ENCODE results near the gene PLEKHG3. TPM values are rescaled to one million over a fixed set of nuclear protein-coding genes. Genes with fewer than 3 reads are reported as not detected.

PLEKHG3 gene
- total RNA-seq, 2 experiments from 2014 or later = 5.5 to 6.6 TPM

DNA sequence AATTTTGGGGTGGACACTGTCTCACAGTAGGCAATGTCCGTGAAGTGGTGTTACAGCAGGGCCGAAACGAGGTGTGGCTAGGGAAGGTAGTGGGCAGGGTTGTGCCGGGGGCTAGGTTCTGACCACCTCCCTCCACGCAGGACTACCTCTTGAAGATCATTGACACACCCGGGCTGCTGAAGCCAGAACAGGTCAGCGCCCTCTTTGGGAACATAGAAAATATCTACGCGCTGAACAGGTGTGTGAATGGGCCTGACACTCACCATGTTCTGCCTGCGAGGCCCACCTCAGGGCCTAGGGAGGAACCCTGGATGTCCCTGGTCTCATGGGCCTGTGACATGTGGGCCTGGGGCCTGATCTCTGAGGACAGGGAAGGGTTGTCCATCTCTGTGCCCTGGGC, 24.6 kb downstream of the PLEKHG3 start:
- no peaks in the 10 kb centered on the region for H3K9me3 Mint-ChIP-seq
- ATAC-seq (ENCODE audit: low read depth) (no peak), DNase-seq (no peak)
- no peak overlapping the region for H3K27ac Mint-ChIP-seq
- no peak overlapping the region for H3K4me3 Mint-ChIP-seq
- H3K27me3 Mint-ChIP-seq = peaks cover 21% of the 10 kb centered on the region
- POLR2A ChIA-PET = no interaction called here
- peaks cover 16% of the 10 kb centered on the region for H3K4me1 Mint-ChIP-seq
- no peaks in the 10 kb centered on the region for H3K36me3 Mint-ChIP-seq

DNA sequence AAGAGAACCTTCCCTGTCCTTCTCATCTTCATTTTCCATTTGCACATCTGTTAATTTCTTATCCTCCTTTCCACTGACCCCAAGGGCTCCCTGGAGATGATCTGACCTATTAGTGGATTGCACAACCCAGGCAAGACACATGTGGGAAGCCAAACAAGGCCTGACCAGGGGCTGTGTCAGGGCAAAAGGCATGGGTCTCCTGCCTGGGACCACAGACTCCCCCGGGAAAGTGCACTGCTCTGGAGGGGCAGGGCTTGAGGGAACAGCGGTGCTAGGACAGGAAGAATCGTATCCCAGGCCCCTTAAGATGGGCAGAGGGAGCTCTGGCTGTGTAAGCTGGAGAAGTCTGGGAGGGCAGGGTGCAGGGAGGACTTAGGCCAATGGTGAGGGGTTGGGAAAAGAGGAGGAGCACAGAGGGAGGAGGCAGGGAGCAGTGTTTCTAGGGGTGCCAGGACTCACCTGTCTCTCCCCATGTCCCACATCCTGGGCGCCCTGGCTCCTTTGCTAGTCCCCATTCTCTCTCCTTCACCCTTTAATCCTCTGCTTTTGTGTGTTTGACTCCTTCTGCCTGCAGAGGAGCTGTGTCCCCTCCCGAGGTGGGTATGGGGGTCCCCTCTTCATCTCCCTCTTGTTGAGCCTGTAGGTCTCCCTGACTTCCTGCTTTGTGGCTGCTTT, 25.3 kb downstream of the PLEKHG3 start:
- no peaks in the 10 kb centered on the region for H3K36me3 Mint-ChIP-seq
- peaks cover 15% of the 10 kb centered on the region for H3K27me3 Mint-ChIP-seq
- H3K9me3 Mint-ChIP-seq = no peaks in the 10 kb centered on the region
- POLR2A ChIA-PET = no interaction called here
- DNase-seq = no peak
- peak overlapping the region; percentile 32 for H3K27ac Mint-ChIP-seq
- H3K4me3 Mint-ChIP-seq = no peak overlapping the region
- ATAC-seq (ENCODE audit: low read depth) = no peak
- H3K4me1 Mint-ChIP-seq = peaks cover 12% of the 10 kb centered on the region

DNA sequence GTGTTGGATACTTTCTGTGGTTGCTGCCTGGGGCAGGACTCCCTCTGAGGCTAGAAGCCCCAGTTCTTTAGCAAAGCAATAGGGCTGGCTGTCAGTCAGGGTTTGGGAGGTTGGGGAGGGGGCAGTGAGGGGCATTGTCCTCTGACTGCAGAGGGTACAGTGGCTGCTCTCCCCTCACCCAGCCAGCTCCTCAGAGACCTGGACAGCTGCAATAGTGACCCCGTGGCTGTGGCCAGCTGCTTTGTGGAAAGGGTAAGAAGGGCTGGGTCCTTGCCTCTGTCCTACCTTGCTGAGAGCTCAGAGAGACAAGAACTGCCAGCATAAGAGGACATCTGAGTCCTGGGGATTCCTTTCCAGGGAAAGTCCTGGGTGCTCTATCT, 25.8 kb downstream of the PLEKHG3 start:
- Mint-ChIP-seq H3K27ac (peak overlapping the region; percentile 32), H3K9me3 (no peaks in the 10 kb centered on the region), H3K36me3 (no peaks in the 10 kb centered on the region), H3K4me1 (peaks cover 11% of the 10 kb centered on the region), H3K4me3 (no peak overlapping the region), H3K27me3 (peaks cover 12% of the 10 kb centered on the region)
- POLR2A ChIA-PET = no interaction called here
- ATAC-seq (ENCODE audit: low read depth) (no peak), DNase-seq (no peak)

DNA sequence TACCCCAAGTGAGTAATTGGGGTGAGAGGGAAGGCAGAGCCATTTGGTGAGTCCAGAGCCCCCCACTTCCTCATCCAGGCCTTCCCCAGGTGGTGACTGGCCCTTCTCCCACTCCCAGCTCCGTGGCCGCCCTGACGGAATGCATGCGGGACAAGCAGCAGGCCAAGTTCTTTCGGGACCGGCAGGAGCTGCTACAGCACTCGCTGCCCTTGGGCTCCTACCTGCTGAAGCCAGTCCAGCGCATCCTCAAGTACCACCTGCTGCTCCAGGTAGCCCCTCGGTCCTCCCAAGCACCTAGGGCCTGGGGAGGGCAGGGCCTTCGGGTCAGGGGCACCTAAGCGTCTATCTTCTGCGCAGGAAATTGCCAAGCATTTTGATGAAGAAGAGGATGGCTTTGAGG, 26.5 kb downstream of the PLEKHG3 start:
- H3K27ac Mint-ChIP-seq = no peak overlapping the region
- DNase-seq = no peak
- H3K9me3 Mint-ChIP-seq = no peaks in the 10 kb centered on the region
- peaks cover 6% of the 10 kb centered on the region for H3K27me3 Mint-ChIP-seq
- POLR2A ChIA-PET = no interaction called here
- no peak overlapping the region for H3K4me3 Mint-ChIP-seq
- ATAC-seq (ENCODE audit: low read depth) = no peak
- peaks cover 12% of the 10 kb centered on the region for H3K4me1 Mint-ChIP-seq
- H3K36me3 Mint-ChIP-seq = no peaks in the 10 kb centered on the region

DNA sequence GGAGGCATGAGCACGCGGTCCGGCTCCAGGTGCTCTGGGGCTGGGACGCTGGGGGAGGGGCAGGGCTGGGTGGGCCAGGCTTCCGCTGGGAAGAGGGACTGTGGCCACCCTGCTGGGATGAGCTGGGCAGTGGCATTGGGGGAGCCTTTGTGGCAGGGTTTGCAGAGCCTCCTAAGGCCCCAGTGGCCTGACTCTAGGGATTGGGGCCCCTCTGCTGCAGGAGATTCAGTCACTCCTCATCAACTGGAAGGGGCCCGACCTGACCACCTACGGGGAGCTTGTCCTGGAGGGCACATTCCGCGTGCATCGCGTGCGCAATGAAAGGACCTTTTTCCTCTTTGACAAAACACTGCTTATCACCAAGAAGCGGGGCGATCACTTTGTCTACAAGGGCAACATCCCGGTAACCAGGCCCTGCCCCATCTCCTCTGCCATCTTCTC, 26.9 kb downstream of the PLEKHG3 start:
- H3K4me3 Mint-ChIP-seq = no peak overlapping the region

DNA sequence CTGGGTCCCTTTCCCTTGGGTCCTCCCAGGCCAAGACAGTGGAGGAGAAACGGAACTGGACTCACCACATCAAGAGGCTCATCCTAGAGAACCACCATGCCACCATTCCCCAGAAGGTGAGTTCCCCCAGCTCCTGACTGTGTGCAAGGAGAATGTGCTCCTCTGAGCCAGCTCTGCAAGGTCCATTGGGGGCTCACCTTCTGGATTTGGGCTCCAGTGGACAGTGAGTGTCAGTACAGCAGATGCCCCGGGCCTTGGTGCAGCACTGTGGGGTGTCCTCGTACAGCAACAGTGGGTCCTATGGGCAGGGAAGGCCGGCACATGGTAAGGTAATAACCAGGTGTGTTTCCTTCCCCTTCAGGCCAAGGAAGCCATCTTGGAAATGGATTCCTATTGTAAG, 27.8 kb downstream of the PLEKHG3 start:
- H3K4me3 Mint-ChIP-seq = no peak overlapping the region
- no peaks in the 10 kb centered on the region for H3K27me3 Mint-ChIP-seq
- no peak overlapping the region for H3K27ac Mint-ChIP-seq
- no peaks in the 10 kb centered on the region for H3K9me3 Mint-ChIP-seq
- DNase-seq = no peak
- peaks cover 12% of the 10 kb centered on the region for H3K4me1 Mint-ChIP-seq
- POLR2A ChIA-PET = no interaction called here
- no peaks in the 10 kb centered on the region for H3K36me3 Mint-ChIP-seq
- ATAC-seq (ENCODE audit: low read depth) = no peak

More for the DNA sequence above, 26.9 kb downstream of the PLEKHG3 start:
- Mint-ChIP-seq H3K36me3 (no peaks in the 10 kb centered on the region), H3K4me1 (peaks cover 12% of the 10 kb centered on the region), H3K27me3 (peaks cover under 1% of the 10 kb centered on the region), H3K27ac (no peak overlapping the region), H3K9me3 (no peaks in the 10 kb centered on the region)
- DNase-seq = no peak
- ATAC-seq (ENCODE audit: low read depth) = no peak
- POLR2A ChIA-PET = no interaction called here

DNA sequence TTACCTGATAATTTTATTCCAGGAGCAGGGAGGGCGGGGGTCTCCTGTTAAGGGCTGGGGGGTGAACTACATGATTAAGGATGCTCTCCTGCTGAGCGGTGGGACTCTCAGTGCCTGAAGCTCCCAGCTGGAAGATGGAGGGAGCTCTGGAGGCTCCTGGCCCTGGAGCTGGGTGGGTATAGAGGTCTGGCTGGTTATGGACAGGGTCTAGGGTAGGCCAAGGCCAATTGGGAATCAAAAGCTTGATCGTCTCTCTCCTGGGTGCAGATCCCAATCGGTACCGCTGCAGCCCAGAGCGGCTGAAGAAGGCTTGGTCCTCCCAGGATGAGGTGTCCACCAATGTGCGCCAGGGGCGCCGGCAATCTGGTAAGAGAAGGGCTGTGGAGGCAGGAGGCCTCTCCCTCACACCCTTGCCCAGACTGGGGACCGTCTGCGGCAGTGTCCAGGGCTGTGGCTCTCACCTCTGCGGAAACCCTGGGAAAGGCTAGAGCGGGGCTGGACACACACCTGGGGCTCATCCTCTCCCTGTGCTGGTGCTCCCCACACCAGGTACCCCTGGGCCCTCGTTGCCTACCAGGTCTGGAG, 28.4 kb downstream of the PLEKHG3 start:
- no peaks in the 10 kb centered on the region for H3K9me3 Mint-ChIP-seq

DNA sequence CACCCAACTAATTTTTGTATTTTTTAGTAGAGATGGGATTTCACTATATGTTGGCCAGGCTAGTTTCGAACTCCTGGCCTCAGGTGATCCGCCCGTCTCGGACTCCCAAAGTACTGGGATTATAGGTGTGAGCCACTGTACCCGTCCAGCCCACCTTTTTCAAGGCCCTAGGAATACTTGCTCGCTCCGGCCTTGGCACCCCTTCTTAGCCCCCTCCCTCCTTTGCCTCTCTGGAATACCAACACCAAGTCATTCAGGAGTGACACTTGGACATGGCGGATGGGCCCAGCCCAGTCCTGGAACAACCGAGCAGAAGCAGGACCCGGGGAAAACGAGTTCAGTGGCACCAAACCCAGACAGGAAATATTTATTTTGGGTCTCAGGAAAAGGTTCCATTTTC, 29.1 kb downstream of the PLEKHG3 start:
- Mint-ChIP-seq H3K27ac (no peak overlapping the region), H3K4me1 (peaks cover 12% of the 10 kb centered on the region), H3K9me3 (no peaks in the 10 kb centered on the region), H3K4me3 (no peak overlapping the region), H3K36me3 (no peaks in the 10 kb centered on the region), H3K27me3 (no peaks in the 10 kb centered on the region)
- POLR2A ChIA-PET = no interaction called here
- no peak for ATAC-seq (ENCODE audit: low read depth)
- no peak for DNase-seq

More for the DNA sequence above, 28.4 kb downstream of the PLEKHG3 start:
- H3K27ac Mint-ChIP-seq = no peak overlapping the region
- peaks cover 12% of the 10 kb centered on the region for H3K4me1 Mint-ChIP-seq
- DNase-seq (no peak), ATAC-seq (ENCODE audit: low read depth) (no peak)
- POLR2A ChIA-PET = no interaction called here
- H3K27me3 Mint-ChIP-seq = no peaks in the 10 kb centered on the region
- no peak overlapping the region for H3K4me3 Mint-ChIP-seq
- H3K36me3 Mint-ChIP-seq = no peaks in the 10 kb centered on the region

DNA sequence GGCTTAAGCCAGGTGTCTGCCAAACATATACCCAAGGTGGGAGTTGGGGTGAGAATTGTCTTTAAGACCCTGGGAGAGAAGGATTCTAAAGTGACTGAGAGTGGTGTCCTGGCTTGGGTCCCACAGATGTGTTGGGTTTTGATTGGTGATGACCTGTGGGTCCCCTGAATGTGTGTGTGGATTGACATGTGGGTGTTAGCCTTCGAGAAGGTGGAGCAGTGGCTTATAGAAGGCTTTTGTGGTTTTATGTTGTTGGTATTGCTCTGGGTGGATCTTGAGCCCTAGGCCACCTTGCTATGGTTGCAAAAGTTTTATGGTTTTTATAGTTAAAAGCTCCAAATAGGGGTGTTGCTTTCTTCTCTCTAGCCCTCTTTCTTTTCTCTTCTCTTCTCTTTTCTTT, 29.7 kb downstream of the PLEKHG3 start:
- H3K4me1 Mint-ChIP-seq = peaks cover 12% of the 10 kb centered on the region
- no peak overlapping the region for H3K4me3 Mint-ChIP-seq
- H3K27ac Mint-ChIP-seq = no peak overlapping the region
- H3K27me3 Mint-ChIP-seq = no peaks in the 10 kb centered on the region
- no peak for ATAC-seq (ENCODE audit: low read depth)
- no peak for DNase-seq
- H3K9me3 Mint-ChIP-seq = no peaks in the 10 kb centered on the region
- H3K36me3 Mint-ChIP-seq = no peaks in the 10 kb centered on the region
- POLR2A ChIA-PET = no interaction called here

DNA sequence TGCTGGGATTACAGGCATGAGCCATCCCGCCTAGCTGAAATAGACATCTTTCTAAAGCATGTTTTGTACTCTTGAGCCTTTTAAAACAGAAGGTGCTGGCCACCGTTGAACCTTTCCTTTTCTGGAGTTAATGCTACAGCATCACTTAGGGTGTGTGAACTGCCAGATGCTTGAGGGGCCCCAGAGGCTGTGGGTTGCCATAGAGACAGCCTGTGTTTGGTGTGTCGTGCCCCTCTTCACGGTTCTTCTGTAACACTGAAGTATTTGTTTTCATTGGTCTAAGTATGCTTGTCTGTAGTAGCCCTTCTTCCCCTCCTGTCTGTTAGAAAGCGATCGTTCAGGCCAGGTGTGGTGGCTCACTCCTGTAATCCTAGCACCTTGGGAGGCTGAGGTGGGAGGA, 30.8 kb downstream of the PLEKHG3 start:
- DNase-seq (no peak), ATAC-seq (ENCODE audit: low read depth) (no peak)
- no peaks in the 10 kb centered on the region for H3K27me3 Mint-ChIP-seq
- H3K27ac Mint-ChIP-seq = peak overlapping the region; percentile 3
- no peak overlapping the region for H3K4me3 Mint-ChIP-seq
- no peaks in the 10 kb centered on the region for H3K9me3 Mint-ChIP-seq
- H3K4me1 Mint-ChIP-seq = peaks cover 8% of the 10 kb centered on the region
- H3K36me3 Mint-ChIP-seq = no peaks in the 10 kb centered on the region
- POLR2A ChIA-PET = no interaction called here

DNA sequence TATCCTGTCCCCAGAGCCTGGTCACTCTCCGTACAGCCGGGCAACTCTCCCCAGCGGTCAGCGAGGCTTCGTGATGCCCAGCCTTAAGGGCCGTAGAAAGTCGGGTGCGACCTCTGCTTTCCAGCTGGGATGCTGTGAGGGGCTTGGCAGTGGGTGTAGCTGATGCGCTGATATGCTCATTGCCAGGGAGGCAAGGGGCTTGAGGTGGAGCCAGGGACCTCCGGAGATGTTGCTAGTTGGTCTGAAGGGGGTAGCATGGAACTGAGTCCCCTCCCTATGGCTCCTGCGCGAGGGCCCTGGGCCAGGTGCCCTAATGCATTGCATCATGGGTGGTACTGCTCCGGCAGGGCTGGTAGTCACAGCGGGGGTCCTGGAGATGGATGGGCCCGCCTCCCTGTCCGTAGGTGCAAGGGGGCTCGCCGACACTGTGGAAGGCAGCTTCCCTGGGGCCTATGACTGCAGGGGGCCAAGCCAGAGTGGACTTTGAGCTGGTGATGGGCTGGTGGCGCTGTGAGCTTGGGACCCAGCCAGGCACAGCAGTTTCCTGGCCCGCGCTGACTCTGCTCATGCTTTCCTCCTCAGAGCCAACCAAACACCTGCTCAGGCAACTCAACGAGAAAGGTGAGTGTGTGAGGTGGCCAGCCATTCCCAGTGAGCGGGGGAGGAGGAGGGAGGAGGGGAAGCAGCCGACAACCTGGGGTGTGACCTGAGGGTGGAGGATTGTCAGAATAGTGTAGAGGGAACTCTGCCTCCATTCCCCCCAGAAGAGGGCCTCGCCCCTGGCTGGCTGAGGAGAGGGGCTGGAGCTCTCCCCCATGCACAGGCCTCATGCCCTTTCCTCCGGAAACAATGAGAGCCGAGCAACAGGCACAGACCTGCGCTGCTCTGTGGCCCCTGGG, 32.3 kb downstream of the PLEKHG3 start:
- Mint-ChIP-seq H3K4me3 (no peak overlapping the region), H3K36me3 (no peaks in the 10 kb centered on the region), H3K9me3 (no peaks in the 10 kb centered on the region), H3K27me3 (peaks cover 3% of the 10 kb centered on the region), H3K27ac (no peak overlapping the region), H3K4me1 (peaks cover 4% of the 10 kb centered on the region)
- ATAC-seq (ENCODE audit: low read depth) (no peak), DNase-seq (no peak)
- POLR2A ChIA-PET = no interaction called here

DNA sequence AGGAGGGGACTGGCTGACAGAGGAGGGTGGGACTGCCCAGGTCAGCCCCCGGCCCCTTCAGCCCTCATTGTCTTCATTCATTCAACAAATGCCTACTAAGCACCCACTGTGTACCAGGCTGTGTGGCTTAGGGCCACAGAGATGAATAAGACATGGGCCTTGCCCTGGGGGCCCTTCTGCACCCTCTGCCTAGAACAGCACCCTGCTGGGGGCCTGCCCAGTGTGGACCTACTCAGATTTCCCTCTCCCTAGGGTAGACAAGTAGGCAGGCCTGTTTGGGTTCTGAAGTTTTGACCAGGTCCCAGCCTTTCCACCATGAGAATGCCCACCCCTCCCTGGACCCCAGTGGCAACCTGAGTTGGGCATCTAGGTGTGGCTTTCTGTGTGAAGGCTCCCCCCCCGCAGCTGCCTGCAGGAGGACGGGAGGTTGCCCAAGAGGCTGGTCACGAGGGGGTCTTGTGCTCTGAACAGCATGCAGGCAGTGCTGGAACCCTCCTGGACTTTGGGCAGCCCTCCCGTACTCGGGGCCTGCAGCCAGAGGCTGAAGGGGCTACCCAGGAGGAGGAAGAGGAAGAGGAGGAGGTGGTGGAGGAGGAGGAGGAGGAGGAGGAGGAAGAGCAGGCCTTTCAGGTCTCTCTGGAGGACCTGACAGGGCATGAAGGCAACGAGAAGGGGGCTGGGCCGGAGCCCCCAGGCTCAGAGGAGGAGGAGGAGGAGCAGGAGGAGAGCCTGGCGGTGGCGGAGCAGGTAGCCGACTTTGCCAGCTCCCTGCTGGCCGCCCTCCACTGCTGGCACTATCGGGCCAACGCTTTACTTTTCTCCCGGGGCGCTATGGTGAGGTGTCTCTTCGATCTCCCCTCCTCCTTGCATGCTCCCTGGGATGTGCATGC, 33.4 kb downstream of the PLEKHG3 start:
- DNase-seq = no peak
- no peaks in the 10 kb centered on the region for H3K36me3 Mint-ChIP-seq

DNA sequence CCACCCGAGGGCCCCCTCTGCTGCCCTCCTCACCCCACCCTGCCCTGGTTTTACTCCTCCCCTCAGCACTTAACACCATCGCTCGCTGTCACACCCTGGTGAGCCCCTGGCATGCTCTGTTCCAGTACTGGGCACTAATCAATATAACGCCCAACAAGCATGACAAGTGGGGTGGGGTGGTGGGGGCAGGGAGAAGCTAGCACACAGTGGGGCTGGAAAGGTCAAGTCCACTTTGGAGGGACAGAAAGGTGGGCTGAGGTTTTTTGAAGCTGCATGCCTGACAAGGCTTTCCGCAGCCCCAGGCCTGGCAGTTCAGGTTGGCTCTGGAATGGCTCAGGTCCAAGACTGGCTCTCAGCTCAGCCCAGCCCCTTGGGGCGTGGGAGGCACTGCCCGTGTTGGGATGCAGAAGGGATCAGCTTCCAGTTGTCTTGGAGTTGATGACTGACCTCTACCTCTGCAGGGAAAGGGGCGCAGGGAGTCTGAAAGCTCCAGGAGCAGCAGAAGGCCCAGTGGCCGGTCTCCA, 34.1 kb downstream of the PLEKHG3 start:
- H3K4me3 Mint-ChIP-seq = no peak overlapping the region
- peaks cover 4% of the 10 kb centered on the region for H3K4me1 Mint-ChIP-seq
- peaks cover 3% of the 10 kb centered on the region for H3K27me3 Mint-ChIP-seq
- no peaks in the 10 kb centered on the region for H3K9me3 Mint-ChIP-seq
- ATAC-seq (ENCODE audit: low read depth) (no peak), DNase-seq (no peak)
- no peak overlapping the region for H3K27ac Mint-ChIP-seq
- POLR2A ChIA-PET = no interaction called here
- no peaks in the 10 kb centered on the region for H3K36me3 Mint-ChIP-seq

More for the DNA sequence above, 33.4 kb downstream of the PLEKHG3 start:
- Mint-ChIP-seq H3K27ac (no peak overlapping the region), H3K9me3 (no peaks in the 10 kb centered on the region), H3K4me3 (no peak overlapping the region), H3K4me1 (peaks cover 4% of the 10 kb centered on the region), H3K27me3 (peaks cover 3% of the 10 kb centered on the region)
- no peak for ATAC-seq (ENCODE audit: low read depth)
- POLR2A ChIA-PET = no interaction called here
